Measurements from ENCODE around the gene DGAT2.
A peak's percentile ranks its signal among the peaks of the same experiment; 100 is the strongest.
"Not testable (repeated sequence)": the region's sequence is repeated elsewhere in the genome, so short reads cannot be mapped to it uniquely, and the experiment has no call there.

Gene DGAT2

DNA sequence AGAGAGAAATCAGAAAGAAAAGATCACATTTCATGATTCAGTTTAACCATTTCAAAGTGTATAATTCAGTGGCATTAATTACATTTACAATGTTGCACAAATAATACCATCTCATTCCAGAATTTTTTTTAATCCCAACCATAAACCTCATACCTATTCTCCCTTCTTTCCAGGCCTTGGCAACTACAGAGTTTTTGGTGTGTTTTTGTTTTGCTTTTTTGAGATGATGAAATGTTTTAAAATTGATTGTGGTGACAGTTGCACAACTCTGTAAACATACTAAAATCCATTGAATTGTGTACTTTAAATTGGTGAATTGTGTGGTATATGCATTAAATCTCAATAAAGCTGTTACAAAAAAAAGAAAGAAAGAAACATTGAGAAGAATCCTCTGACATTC lies 13.6 kb upstream of the DGAT2 start:
- not testable (repeated sequence) for DNase-seq (ENCODE audit: low read depth)

DNA sequence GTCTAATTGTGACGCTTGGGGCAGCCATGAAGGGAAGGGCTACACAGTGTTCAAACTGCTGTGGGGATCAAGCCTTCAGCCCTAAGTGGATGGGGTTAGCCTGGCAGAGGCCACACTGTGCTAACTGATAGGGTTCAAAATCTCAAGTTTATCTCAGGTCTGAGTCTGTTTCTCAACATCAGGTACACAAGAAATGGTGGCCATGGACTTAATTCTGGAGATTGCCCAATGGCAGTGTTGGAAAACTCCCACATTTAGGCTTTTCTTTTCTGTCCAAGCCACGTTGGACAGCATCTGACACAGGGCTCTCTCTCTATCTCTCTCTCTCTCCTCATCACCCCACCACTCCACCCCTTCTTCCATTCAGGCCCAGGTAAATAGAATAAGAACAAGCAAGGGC lies 10.9 kb upstream of the DGAT2 start:
- DNase-seq (ENCODE audit: low read depth), result no peak

DNA sequence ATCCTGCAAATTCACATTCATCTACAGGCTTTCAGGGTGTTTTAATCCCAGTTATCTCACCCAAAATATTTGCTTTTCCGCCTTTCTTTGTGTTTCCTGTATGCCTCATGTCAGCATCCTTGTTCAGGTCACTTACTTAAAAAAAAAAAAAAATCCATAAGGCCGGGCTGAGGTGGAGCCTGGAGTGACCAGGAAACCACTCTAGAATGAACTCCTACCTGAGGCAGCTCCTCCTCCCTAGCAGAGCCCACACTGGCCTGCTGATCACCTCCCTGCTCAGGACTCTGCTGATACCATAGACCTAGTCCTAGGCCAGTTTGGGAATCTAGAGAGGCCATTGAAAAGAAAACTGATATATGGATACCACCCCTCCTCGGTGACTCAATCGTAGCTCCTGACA lies 8.7 kb upstream of the DGAT2 start:
- no peak for DNase-seq (ENCODE audit: low read depth)

DNA sequence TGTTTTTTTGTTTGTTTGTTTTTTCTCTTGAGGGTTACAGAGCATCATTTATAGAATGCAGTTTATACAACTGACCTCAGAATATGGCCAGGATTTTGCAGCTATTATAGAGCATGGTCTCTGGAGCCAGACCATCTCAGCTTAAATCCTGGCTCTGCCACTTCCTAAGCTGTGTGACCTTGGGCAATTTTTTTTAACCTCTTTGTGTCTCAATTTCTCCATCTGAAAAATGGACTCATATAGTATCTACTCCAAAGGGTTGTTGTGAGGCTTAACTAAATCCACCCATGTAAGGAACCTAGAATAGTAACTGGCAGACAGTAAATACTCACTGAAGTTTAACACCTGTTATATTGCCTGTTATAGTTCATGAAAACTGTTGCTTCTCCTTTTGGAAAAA lies 8.3 kb upstream of the DGAT2 start:
- DNase-seq (ENCODE audit: low read depth), result no peak

DNA sequence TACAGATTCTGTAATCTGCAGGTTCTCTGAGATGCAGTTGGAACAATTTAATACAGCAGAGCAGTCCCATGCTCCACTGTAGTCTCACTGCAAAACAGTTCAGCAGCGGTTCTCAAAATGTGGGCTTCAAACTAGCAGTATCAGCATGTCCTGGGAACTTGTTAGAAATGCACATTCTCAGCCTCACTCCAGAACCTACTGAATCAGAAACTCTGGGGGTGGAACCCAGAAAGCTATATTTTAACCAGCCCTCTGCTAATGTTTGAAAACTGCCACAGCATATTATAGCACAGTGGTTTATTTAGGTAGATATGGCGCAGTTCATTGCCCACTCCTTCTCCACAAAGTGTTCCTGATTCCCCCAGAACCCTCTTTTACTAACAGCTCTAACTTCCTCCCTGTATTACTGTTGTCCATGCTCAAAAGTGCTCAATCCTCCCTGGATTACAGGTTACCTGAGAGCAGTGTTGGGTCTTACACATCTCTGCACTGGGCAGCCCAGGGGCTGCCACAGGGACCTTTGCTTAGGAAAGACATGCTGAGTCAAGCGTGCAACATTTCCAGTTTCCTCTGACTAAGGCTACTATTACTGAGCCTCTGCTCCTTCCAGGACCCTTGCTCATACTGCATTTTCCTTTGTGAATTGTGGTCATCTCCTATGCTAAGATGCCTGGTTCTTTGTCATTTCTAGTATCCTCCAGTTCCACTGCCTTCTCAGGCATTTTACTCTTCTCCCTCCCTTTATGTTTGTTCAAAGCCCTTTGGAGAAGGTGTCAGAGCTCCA lies 7.7 kb upstream of the DGAT2 start:
- DNase-seq (ENCODE audit: low read depth), result peak; percentile 41

DNA sequence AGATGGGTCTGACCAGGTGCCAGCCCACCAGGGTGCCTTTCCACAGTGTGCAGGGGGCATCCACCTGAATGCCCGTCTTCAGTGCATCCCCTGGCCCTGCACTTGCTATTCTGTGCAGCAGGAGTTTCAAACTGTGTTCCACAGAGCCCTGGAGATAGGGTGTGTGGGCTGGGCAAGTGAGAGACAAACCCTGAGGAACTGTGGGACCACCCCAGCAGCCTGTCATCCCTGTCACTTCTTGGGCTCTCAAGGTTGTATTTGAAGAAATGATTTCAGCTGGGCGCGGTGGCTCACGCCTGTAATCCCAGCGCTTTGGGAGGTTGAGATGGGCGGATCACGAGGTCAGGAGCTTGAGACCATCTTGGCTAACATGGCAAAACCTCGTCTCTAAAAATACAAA lies 6.4 kb upstream of the DGAT2 start:
- no peak for DNase-seq (ENCODE audit: low read depth)

DNA sequence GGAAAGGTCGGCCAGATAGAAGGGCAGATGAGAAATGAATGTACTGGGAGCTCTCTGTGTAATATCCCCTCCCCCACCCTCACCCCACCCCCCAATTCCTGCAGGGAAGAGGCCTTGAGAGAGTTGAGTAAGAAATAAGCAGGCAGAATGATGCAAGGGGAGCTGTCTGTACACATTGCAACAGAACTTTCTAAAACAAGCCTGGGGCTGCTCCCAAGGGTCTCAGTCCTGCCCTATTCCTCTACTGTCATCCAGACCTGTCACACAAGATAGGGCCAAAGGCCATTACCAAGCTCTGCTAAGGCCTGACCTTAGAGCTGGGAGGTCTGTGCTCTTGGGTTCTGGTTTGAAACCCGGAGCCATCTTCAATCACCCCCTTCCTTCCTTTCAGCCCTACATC lies 5.7 kb upstream of the DGAT2 start:
- DNase-seq (ENCODE audit: low read depth), result peak; percentile 30

DNA sequence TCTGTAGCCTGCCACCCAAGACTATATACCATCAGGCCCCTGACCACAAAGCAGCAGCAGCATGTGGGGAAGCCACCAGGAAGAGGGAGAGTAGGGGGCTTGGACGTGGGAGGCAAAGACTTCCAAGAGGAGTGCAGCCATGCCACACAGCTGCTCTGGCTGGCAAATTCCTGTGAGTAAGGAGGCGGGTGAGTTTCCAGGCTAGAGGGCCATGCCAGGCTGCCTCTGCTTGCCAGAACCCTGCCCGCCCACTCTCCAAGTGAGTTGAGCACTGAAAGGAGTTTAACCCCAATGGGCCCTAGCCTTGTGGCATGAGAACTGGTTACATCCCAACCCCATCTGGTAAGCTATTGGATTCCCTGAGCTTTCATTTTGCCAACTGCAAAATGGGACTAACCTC lies 4.7 kb upstream of the DGAT2 start:
- DNase-seq (ENCODE audit: low read depth), result no peak

DNA sequence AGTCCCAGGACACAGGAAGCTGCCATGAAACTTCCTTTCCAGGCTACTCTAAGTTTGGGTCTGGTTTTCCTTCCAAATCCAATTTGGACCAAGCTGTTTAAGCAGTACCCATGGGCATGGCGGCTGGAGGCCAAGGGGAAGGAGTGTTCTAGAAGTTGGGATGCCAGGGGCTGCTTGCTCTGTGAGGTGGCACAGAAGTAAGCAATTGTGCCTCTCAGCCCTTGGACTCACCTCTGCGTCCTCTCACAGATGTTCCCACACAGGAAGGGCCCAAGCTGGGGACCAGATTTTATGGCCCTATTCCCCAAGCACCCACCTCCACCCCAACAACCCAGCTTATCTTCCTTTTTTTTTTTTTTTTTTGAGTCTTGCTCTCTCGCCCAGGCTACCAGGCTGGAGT lies 3.5 kb upstream of the DGAT2 start:
- DNase-seq (ENCODE audit: low read depth), result no peak

DNA sequence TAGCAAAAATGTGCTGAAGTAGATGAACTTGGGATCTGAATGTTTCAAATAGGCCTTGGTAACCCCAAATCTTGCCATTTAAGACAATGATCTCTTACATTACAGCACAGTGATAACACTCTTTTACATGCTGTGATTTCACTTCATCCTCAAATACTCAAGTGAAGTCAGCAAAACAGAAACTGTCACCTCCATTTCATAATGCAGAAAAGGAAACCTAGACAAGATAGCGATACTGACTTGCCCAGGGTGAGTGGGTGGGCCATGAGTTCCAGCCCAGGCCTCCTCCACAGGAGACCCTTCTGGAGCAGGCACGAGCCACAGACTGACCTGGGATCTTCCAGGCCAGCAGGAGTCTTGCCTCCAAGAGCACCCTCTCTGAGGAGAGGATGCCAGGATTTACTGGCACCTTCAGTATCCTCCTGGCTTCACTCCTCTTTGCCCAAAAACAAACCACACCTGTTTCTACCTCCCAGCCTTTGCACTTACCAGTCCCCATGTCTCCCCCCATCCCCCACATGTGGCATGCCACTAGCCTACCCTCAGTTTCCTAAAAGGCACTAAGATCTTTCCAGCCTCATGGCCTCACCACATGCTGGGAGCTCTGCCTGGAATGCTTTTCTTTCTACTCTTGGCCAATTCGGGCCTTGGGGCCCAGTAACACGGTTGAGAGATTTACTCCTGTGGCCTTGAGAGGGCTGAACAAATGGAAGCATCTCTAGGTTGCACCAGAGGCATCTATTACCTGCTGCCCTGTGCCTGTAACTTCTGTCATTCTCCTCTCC lies 1.9 kb upstream of the DGAT2 start:
- no peak for DNase-seq (ENCODE audit: low read depth)

DNA sequence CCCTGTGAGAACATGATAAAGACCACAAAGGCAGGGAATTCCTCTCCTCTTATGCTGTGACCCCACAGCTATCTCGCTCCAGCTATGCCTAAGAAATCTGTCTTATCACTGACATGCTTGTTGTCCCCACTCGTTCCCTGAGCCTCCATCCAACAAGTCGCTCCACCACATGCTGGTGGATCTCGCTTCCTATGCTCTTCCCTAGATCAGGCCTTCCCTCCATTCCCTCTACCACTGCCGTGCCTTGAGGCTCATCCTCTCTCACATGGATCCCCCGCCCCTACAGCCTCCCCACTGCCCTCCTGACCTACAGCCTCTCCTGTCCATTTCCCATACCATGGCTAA lies 1.4 kb upstream of the DGAT2 start:
- no peak for DNase-seq (ENCODE audit: low read depth)

DNA sequence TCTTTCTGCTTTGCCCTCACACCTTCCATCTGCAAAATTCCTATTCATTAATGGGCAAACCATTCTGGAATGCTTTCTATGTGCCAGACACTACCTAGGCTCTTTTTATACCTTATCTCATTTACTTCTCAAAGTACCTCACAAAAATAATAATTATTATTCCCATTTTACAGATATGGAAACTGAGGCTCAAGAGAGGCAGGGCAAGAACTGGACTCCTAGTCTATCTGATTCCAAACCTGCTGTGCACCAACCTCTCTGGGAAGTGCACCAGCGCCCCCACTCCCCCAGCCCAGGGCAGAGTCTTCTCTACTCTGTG lies 826 bp upstream of the DGAT2 start:
- no peak for DNase-seq (ENCODE audit: low read depth)

DNA sequence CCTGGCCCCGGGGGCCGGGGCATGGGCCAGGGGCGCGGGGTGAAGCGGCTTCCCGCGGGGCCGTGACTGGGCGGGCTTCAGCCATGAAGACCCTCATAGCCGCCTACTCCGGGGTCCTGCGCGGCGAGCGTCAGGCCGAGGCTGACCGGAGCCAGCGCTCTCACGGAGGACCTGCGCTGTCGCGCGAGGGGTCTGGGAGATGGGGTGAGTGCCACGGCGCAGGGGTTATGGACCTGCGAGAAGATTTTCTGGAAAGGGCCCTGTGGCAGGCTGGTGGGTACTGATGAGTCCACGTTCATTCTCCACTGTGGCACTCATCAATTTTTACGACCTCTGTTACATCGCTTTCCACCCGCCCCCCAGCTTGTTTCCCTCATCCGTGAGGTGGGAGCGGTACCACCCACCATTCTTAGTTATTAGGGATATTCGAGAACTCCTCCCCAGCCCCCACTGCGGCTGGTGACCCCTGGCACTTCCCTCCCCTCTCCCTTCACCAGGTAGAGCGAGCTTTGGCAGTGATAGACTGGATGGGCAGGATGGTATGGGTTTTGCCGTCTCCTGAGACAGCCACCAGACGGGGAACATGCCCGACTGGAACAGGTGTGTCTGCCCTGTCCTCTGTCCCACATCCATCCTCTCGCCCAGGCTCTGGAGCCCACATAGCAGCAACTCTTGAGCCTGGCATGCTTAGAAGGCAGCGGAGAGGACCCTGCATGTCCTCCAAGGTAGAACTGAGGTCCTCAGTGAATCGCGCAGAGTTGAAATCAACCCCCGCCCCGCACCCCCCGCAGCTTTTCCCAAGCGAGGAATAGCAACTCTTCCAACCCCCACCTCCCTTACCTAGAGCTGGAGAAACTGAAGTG lies 562 bp downstream of the DGAT2 start:
- DNase-seq (ENCODE audit: low read depth), result no peak

DNA sequence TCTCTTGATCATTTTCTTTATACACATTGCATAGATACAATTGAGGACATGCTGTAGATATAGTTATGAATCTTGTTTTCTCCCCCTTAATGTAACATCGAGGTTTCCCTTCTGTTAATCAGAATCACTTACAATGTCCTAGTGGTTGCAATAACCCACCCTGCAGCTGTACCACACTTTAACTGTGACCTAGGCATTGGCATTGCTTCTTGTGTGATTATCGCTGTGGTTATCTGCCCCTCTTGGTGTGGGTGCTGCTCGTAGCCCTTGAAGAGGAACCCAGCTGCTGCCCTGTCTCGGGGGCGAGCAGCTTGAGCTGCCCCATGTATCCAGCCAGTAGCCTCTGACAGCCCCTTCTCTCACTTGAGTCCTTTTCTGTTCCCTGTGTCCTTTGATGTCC lies 1.5 kb downstream of the DGAT2 start:
- no peak for DNase-seq (ENCODE audit: low read depth)

DNA sequence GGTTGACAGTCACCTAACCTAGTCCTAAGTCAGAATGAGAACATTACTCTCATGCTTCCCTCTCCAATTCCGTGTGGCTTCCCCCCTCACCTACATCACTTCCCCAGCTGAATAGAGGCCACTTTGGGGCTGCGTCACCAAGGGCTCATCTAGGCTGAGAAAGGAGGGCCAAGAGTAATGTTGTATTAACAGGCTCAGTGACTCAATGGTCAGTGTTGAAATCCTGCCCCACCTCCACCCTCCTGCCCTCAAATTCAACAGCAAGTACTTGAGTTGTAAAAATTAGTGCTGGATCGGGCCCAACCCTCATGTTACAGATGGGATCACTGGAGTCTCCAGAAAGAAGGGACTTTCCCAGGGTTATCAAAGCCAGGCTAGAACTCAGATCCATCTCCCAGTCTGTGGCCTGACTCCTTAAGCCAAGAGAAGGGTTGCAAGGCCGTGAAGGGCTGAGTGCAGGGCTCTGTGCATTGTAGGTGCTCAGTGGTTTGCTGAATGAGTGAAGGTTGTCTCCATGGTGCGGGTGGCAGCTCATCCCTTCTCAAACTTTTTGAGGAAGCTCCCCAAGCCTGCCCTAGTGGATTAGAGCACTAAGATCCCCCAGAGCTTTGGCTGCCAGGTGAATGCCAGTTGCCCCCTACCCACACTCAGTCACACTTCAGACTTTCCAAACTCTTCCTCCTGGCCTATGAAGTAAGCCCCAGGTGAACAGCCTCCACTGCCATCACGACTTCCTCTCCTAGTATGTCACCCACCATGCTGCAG lies 3.2 kb downstream of the DGAT2 start:
- peak; percentile 72 for DNase-seq (ENCODE audit: low read depth)

DNA sequence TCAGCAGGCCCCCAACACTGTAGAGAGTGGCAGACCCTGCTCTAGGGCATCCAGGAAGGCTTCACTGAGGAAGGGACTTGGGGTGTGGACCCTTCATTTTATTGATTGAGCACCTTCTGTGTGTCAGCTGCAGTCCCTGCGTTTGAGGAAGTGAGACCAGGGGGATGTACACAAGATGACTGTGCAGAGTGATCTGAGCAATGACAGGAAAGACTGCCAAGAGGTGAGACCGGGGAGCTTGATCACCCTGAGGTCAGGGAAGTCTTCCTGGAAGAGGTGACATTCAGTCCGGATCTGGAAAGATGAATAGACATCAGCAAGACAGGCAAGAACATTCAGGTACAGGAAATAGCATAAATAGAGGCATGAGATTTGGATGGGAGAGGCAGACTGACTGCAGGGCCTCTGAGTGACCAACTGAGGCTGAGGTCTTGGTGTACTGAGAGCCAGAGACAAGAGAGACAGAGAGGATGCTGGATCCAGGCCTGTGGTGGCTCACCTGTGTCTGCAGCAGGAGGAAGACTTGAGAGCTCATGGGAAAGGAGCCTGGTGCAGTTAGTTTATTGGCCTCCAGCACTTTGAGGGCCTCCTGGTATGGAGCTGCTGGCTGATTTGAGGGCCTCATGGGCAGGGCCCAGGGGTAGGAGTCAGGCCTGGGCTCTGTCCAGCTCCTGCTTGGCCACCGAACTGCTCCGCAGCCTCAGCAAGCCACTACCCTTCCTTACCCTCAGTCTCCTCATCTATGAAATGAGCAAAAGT lies 5.2 kb downstream of the DGAT2 start:
- no peak for DNase-seq (ENCODE audit: low read depth)

DNA sequence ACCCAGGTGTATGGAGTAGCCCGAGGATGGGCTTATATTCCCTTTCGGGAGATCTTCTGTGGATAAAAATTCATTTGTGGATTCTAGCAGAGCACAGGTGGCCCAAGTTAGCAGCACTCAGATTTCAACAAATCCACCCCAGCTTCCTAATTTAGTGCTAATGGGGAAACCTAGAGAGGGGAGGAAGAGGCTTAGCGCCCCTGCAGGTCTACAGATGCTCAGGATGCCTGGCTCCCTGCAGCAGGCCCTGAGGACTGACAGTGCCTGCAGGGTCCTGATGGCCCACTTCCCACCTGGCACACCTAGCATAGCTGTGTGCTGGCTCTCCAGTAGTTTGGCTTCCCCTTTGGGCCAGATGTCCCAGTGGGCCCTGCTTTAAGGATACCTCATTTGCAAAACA lies 6.5 kb downstream of the DGAT2 start:
- DNase-seq (ENCODE audit: low read depth), result no peak

DNA sequence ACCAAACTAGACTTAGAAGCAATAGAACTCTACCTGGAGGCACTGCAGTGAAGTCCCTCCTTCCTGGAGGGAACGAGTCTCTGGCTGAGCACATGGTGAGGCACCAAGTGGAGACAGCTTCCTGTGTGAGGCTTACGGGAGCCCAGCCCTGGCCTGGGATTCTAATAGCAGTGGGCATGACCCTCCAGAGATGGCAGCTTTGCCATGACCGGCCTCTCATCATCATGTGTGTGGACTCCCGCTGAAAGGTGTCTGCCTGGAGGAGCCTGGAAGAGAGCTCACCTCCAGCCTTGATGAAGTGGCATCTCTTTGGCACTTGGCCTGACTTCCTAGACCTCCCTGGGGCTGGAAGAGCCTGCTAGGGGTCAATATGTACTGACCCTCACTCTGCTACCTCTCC lies 8.0 kb downstream of the DGAT2 start:
- DNase-seq (ENCODE audit: low read depth), result no peak

DNA sequence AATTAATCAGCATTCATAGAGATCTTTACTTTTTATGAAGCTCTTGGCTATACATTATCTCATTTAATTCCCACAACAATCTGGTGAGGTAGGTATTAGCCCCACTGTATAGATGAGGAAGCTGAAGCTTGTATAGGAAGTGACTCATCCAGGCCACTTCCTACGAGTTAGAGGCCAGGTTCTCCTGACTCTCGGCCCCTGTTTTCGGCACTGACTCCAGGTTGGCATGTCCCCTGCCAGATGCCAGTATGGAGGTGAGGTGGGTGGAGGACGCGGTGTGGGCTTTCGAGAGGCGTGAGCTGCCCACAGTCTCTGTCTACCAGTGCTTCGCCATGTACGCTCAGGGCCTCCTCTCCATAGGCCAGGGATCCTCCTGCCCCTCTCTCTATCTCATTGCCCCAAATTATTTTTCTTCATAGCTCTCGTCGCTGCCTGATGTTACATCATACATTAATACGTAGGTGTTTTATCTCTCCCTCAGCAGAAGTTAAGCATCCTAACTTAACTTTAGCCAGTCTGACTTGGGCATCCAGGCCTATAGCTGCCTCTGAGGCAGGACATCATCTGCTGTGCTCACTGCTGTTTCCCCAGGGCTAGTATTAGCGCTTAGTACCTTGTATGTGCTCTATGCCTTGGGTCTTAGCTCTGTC lies 9.0 kb downstream of the DGAT2 start:
- peak; percentile 9 for DNase-seq (ENCODE audit: low read depth)

DNA sequence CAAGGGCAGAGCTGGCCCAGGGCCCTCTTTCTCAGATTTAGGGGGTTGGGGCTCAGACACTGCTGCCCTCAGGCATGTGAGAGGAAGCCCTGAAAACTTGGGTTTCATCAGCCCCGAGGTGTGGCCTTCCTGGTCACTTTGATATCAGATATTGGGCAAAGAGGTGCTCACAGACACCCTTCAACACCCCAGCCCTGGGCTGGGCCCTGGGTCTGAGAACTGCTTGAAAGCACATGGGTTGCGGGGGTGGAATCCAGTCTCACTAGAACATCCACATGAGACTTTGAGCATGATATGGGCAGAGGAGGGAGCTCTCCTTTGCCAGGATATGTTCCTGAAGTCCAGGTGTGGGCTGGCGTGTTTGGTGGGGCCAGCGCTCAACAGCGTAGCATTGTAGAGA lies 10.4 kb downstream of the DGAT2 start:
- no peak for DNase-seq (ENCODE audit: low read depth)

DNA sequence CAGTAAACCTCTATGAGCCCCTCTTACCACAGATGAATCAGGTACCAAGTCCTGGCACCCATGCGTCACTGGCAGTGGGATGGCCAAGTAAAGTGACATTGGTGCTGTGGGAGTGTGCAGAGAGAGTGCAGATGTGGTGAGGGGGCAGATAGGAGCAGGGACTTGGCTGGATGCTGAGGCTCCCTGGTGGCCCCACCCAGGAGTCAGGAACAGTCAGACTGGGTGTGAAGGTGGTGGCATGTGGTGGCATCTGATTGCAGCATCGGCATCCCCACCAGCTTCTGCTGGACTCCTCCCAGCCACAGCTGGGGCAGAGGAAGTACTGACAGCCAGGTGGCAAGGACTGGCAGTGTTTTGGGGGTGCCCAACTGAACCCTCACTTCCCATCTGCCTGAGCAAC lies 11.4 kb downstream of the DGAT2 start:
- DNase-seq (ENCODE audit: low read depth), result no peak
